ENCODE results near the gene NKG7.

DNA sequence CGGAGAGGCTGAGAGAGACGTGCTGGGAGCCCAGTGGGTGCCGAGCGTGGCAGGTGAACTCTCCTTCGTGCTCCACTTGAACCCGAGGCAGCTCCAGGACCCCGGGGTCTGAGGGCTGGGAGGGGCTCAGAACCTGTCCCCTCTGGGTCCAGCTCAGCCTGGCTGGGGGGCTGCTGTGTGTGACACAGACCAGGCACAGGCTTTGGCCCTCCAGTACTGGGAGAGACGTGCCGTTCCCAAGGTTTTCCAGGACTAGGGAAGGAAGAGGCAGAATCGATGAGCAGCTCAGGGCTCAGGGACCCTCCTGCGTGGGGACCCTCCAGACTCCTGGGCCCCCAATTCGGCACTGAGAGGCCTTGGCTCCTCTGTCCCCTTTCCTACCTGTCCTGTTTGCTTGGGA is 42.7 kb upstream of the NKG7 start:
- TF ChIP-seq, protein P1, sequence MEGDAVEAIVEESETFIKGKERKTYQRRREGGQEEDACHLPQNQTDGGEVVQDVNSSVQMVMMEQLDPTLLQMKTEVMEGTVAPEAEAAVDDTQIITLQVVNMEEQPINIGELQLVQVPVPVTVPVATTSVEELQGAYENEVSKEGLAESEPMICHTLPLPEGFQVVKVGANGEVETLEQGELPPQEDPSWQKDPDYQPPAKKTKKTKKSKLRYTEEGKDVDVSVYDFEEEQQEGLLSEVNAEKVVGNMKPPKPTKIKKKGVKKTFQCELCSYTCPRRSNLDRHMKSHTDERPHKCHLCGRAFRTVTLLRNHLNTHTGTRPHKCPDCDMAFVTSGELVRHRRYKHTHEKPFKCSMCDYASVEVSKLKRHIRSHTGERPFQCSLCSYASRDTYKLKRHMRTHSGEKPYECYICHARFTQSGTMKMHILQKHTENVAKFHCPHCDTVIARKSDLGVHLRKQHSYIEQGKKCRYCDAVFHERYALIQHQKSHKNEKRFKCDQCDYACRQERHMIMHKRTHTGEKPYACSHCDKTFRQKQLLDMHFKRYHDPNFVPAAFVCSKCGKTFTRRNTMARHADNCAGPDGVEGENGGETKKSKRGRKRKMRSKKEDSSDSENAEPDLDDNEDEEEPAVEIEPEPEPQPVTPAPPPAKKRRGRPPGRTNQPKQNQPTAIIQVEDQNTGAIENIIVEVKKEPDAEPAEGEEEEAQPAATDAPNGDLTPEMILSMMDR (IDR thresholded peaks at IDR 0.05; ENCODE audit: insufficient read depth, low read length, poor library complexity, severe bottlenecking) = no peak
- TF ChIP-seq EZH2phosphoT487 (conservative IDR thresholded peaks at IDR 0.05; ENCODE audit: low read length) = no peak

Measured in SU-DHL-6 (cell line).